ENCODE measurements around the gene HJURP.

The HJURP gene

DNA sequence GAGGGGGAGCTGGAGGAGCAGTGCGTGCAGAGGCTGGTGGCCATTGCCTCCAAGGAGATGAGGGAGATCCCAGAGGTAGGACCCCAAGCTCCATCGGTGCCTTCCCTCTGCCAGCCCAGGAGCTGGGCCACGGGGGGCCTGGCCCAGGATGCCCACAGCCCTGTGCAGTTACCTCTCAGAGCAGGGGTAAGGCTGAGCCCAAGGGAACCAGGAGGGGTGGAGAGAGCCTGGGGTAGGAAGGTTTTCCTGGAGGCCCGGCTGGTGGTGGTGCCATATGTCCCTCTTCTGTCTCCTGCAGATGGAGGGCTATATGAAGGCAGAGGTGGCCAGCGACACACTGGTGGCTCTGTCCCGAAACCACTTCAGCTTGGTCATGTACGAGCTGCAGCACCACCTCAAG is 64.8 kb downstream of the HJURP start:
- H3K4me3 ChIP-seq (ENCODE audit: control insufficient read depth, low read depth, low read length): no peak overlapping the region
- TF ChIP-seq, protein P1, sequence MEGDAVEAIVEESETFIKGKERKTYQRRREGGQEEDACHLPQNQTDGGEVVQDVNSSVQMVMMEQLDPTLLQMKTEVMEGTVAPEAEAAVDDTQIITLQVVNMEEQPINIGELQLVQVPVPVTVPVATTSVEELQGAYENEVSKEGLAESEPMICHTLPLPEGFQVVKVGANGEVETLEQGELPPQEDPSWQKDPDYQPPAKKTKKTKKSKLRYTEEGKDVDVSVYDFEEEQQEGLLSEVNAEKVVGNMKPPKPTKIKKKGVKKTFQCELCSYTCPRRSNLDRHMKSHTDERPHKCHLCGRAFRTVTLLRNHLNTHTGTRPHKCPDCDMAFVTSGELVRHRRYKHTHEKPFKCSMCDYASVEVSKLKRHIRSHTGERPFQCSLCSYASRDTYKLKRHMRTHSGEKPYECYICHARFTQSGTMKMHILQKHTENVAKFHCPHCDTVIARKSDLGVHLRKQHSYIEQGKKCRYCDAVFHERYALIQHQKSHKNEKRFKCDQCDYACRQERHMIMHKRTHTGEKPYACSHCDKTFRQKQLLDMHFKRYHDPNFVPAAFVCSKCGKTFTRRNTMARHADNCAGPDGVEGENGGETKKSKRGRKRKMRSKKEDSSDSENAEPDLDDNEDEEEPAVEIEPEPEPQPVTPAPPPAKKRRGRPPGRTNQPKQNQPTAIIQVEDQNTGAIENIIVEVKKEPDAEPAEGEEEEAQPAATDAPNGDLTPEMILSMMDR (conservative IDR thresholded peaks at IDR 0.05; ENCODE audit: control insufficient read depth, insufficient read depth, low read depth, low read length): no peak
- no peak for DNase-seq (ENCODE audit: low read depth)
